AG09319 (cell line): ENCODE data around the gene ITGB1.

ENCODE experiments used
- DNase-seq: peaks from one replicate; pipeline ENCODE4 v3.0.0-alpha.2; 2010; ENCODE audit warnings: low read depth; ENCODE audit errors: extremely low read depth
- CTCF ChIP-seq: IDR thresholded peaks from 2 replicates; pipeline ENCODE4 v1.5.1; 2011; ENCODE audit warnings: low read depth, mild to moderate bottlenecking, inconsistent platforms, low read length, moderate library complexity

Gene ITGB1

GRCh38 chr10:32932225-32932729 is 25.8 kb downstream of the ITGB1 start:
- TF ChIP-seq CTCF = no peak
- no peak for DNase-seq

GRCh38 chr10:32931593-32931992 is 26.4 kb downstream of the ITGB1 start:
- no peak for DNase-seq
- TF ChIP-seq CTCF = no peak

GRCh38 chr10:32930036-32930435 is 28.0 kb downstream of the ITGB1 start:
- no peak for TF ChIP-seq CTCF
- no peak for DNase-seq

GRCh38 chr10:32929634-32930033 is 28.4 kb downstream of the ITGB1 start:
- DNase-seq = no peak
- TF ChIP-seq CTCF = no peak

GRCh38 chr10:32927750-32928149 is 30.3 kb downstream of the ITGB1 start:
- no peak for TF ChIP-seq CTCF
- no peak for DNase-seq

GRCh38 chr10:32923849-32924248 is 34.2 kb downstream of the ITGB1 start:
- no peak for DNase-seq
- TF ChIP-seq CTCF = no peak

- no peak for TF ChIP-seq CTCF
- no peak for DNase-seq
Observed at GRCh38 chr10:32923134-32923533, 34.9 kb downstream of the ITGB1 start.
